Upper lobe of left lung (tissue), 6 donors: ENCODE data around the gene CAGE1. TPM values are rescaled to one million over a fixed set of nuclear protein-coding genes. Genes with fewer than 3 reads are reported as not detected.
A peak's percentile ranks its signal among the peaks of the same experiment; 100 is the strongest.

Experiments
- ATAC-seq, 2 donors: fragments of 200-7000 bp; cut with Tn5 transposase; one replicate each; pipeline ENCODE4 v1.9.1; 2022; ENCODE audit warnings: mild to moderate bottlenecking in 2 of 2, moderate library complexity in 2 of 2; ENCODE audit not compliant: low FRiP score in 2 of 2
- DNase-seq, 2 donors: peaks; one replicate each; pipeline ENCODE4 v3.0.0-alpha.2; 2019 to 2020
- H3K27ac ChIP-seq, 4 donors: fragments of 200-600 bp; sonication (generic); one replicate each; pipeline ENCODE4 v1.5.1; 2016 to 2019
- H3K27me3 ChIP-seq, 4 donors: fragments of 200-600 bp; sonication (generic); one replicate each; pipeline ENCODE4 v1.5.1; 2017 to 2019
- H3K36me3 ChIP-seq, 4 donors: fragments of 200-600 bp; sonication (generic); one replicate each; pipeline ENCODE4 v1.5.1; 2016 to 2019
- H3K4me1 ChIP-seq, 4 donors: fragments of 200-600 bp; sonication (generic); one replicate each; pipeline ENCODE4 v1.5.1; 2018 to 2019
- H3K4me3 ChIP-seq, 4 donors: fragments of 200-600 bp; sonication (generic); one replicate each; pipeline ENCODE4 v1.5.1; 2017 to 2019; ENCODE audit warnings: mild to moderate bottlenecking in 2 of 4, moderate library complexity in 1 of 4
- H3K9me3 ChIP-seq, 4 donors: fragments of 200-600 bp; sonication (generic); one replicate each; pipeline ENCODE4 v1.5.1; 2018 to 2019
- CTCF ChIP-seq, 6 experiments: fragments of 450-650 bp in 4 of 6; fragments of 200-600 bp in 2 of 6; sonication (generic) in 2 of 6; IDR thresholded peaks; one replicate each; pipeline ENCODE4 v1.5.1; 2016 to 2019; ENCODE audit warnings: antibody characterized with exemption in 6 of 6
- EP300 ChIP-seq, 4 donors: sonication (generic); formaldehyde crosslinking; IDR thresholded peaks; one replicate each; pipeline ENCODE4 v1.5.1; 2017; ENCODE audit warnings: antibody characterized with exemption in 4 of 4, control low read depth in 2 of 4
- POLR2A ChIP-seq, 4 donors: fragments of 450-650 bp; IDR thresholded peaks; one replicate each; pipeline ENCODE4 v1.5.1; 2016 to 2017; ENCODE audit warnings: antibody characterized with exemption in 4 of 4, mild to moderate bottlenecking in 2 of 4
- POLR2AphosphoS5 ChIP-seq, 2 donors: sonication (generic); formaldehyde crosslinking; IDR thresholded peaks; one replicate each; pipeline ENCODE4 v1.5.1; 2017; ENCODE audit warnings: antibody characterized with exemption in 2 of 2
- WGBS, 2 donors: methylation state at CpG; one replicate each; pipeline ENCODE4 v1.1.5; 2017 to 2018; 5-methylcytosine and 5-hydroxymethylcytosine counted together
- total RNA-seq, 6 donors: library from RNA; depleted of rRNA in 4 of 6; stranded (reverse); fragments of >200 nt in 4 of 6; gene quantifications; one replicate each; pipeline versions ENCODE4 v1.1.0 to v1.2.1, GENCODE V29; 2016 to 2021
- donor health status: DM: no; HTN: no; CAD: no; lungs with moderate emphysema.
- donor health status: DM: no; HTN: yes; CAD: no; lungs with severe emphysema.

Gene CAGE1
- total RNA-seq: not detected

GRCh38 chr6:7389451-7390225, at the start of gene CAGE1, which contains the start of gene RIOK1:
TSS of gene CAGE1 (minus strand) at chr6:7389742. CDS start at chr6:7387173, 2,569 bp downstream.
TSS of gene RIOK1 (plus strand) at chr6:7389808. CDS start at chr6:7390003, 195 bp downstream.
- DNase-seq (peak; percentile 97), ATAC-seq (peak; percentile 99 to 100)
- H3K4me1 ChIP-seq: peaks cover 15 to 26% (median 19%) of the 10 kb centered on the region in 4 donors
- WGBS, 2 donors: 0 to 1% methylated on average over 19 to 30 of the region's 62 CpGs
- H3K9me3 ChIP-seq: no peaks in the 10 kb centered on the region
- peak within 1 kb of the TSS; percentile 80 to 98 (median 88) for H3K4me3 ChIP-seq
- no peaks in the 10 kb centered on the region for H3K27me3 ChIP-seq
- H3K27ac ChIP-seq: peak within 1 kb of the TSS; percentile 93 to 96 (median 94)
- TF ChIP-seq POLR2AphosphoS5 (IDR thresholded peaks at IDR 0.05) (peak; percentile 83 to 84), CTCF (IDR thresholded peaks at IDR 0.05) (peak in 2 of 6 experiments; percentile 28 to 34), POLR2A (IDR thresholded peaks at IDR 0.05) (peak in 3 of 4 donors; percentile 74 to 89 (median 85)), EP300 (IDR thresholded peaks at IDR 0.05) (no peak)
- H3K36me3 ChIP-seq: peaks cover 0 to 12% (median 7%) of the 10 kb centered on the region in 4 donors

GRCh38 chr6:7439228-7439627, 49.7 kb upstream of the CAGE1 start:
- Histone ChIP-seq H3K4me3 (no peak overlapping the region), H3K9me3 (no peaks in the 10 kb centered on the region), H3K4me1 (no peaks in the 10 kb centered on the region), H3K36me3 (no peaks in the 10 kb centered on the region), H3K27ac (peak overlapping the region in 1 of 4 donors; percentile 30), H3K27me3 (no peaks in the 10 kb centered on the region)
- WGBS, 2 donors: 72 to 79% methylated on average over 3 of the region's 3 CpGs
- no peak for DNase-seq
- ATAC-seq: peak in 1 of 2 donors; percentile 72
- TF ChIP-seq POLR2AphosphoS5 (IDR thresholded peaks at IDR 0.05): no peak
- TF ChIP-seq CTCF (IDR thresholded peaks at IDR 0.05): no peak
- TF ChIP-seq POLR2A (IDR thresholded peaks at IDR 0.05): no peak
- TF ChIP-seq EP300 (IDR thresholded peaks at IDR 0.05): no peak

- no peaks in the 10 kb centered on the region for H3K4me1 ChIP-seq
- H3K36me3 ChIP-seq: no peaks in the 10 kb centered on the region
- H3K4me3 ChIP-seq: no peak overlapping the region
- H3K9me3 ChIP-seq: no peaks in the 10 kb centered on the region
- ATAC-seq (no peak), DNase-seq (no peak)
- no peak overlapping the region for H3K27ac ChIP-seq
- 88 to 90% methylated on average over 1 to 3 of the region's 3 CpGs for whole genome bisulfite sequencing, 2 donors
- H3K27me3 ChIP-seq: no peaks in the 10 kb centered on the region
- TF ChIP-seq EP300 (IDR thresholded peaks at IDR 0.05) (no peak), CTCF (IDR thresholded peaks at IDR 0.05) (no peak), POLR2AphosphoS5 (IDR thresholded peaks at IDR 0.05) (no peak), POLR2A (IDR thresholded peaks at IDR 0.05) (no peak)
These were observed 48.5 kb upstream of the CAGE1 start for GRCh38 chr6:7438011-7438410.

GRCh38 chr6:7434672-7435071, 45.1 kb upstream of the CAGE1 start:
- DNase-seq (no peak), ATAC-seq (no peak)
- 62 to 68% methylated on average over 1 of the region's 1 CpG for WGBS, 2 donors
- H3K9me3 ChIP-seq: no peaks in the 10 kb centered on the region
- no peak overlapping the region for H3K27ac ChIP-seq
- peaks cover 0 to 8% (median 3%) of the 10 kb centered on the region in 4 donors for H3K4me1 ChIP-seq
- no peaks in the 10 kb centered on the region for H3K36me3 ChIP-seq
- H3K27me3 ChIP-seq: no peaks in the 10 kb centered on the region
- no peak overlapping the region for H3K4me3 ChIP-seq
- TF ChIP-seq POLR2AphosphoS5 (IDR thresholded peaks at IDR 0.05) (no peak), EP300 (IDR thresholded peaks at IDR 0.05) (no peak), POLR2A (IDR thresholded peaks at IDR 0.05) (no peak), CTCF (IDR thresholded peaks at IDR 0.05) (no peak)
